Urothelium cell line (cell line): Measurements from ENCODE around the gene CIRBP.
A peak's percentile ranks its signal among the peaks of the same experiment; 100 is the strongest.
"Not testable (repeated sequence)": the region's sequence is repeated elsewhere in the genome, so short reads cannot be mapped to it uniquely, and the experiment has no call there.

ENCODE experiments used
- DNase-seq: peaks from one replicate; pipeline ENCODE4 v3.0.0; 2011; ENCODE audit warnings: low spot score, mixed read lengths
- FAIRE-seq: peaks from 2 replicates; lab custom pipeline; 2011; peaks lifted over from hg19 to GRCh38; lab: Jason Lieb, UNC

CIRBP gene

DNA sequence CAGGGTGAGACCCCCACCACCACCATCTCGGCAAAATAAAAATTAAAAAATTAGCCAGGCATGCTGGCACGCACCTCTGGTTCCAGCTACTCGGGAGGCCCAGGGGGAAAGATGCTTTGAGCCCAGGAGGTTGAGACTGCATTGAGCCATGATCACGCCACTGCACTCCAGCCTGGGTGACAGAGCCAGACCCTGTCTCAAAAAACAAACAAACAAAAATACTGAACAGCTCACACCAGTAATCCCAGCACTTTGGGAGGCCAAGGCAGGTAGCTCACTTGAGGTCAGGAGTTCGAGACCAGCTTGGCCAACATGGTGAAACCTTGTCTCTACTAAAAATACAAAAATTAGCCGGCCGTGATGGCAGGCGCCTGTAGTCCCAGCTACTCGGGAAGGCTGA, 36.2 kb downstream of the CIRBP start:
- DNase-seq, FAIRE-seq: not testable (repeated sequence)

DNA sequence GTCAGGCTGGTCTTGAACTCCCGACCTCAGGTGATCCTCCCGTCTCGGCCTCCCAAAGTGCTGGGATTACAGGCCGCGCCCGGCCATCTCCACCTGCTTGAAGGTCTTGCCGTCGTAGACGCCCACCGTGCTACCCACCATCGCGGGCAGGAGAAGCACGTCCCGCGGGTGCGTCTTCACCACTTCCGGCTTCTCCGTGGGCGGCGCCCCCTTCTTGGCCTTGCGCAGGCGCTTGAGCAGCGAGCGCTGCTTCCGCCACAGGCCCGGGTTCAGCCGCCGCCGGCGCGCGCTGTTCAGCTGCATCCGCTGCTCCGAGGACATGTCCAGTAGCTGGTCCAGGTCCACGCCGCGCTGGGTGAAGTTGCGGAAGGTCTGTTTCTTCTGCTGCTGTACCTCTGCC, 38.2 kb downstream of the CIRBP start:
- no peak for FAIRE-seq
- DNase-seq: no peak

DNA sequence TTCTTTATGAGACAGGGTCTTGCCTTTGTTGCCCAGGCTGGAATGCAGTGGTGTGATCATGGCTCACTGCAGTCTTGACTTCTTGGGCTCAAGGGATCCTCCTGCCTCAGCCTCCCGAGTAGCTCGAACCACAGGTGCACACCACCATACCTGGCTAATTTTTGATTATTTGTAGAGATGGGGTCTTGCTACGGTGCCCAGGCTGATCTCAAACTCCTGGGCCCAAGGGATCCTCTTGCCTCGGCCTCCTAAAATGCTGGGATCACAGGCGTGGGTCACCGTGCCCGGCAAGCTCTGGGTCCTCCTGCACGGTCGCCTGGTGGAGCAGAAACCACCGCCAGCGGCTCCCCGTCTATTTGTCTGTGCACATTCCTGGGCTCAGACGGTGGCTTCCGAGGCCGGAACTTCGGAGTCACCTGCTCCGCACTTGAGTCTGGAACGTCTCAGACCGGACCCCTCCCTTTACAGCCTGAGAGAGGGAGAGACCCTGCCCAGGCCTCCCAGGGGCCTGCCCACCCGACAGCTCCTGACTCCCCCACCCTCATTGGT, 38.7 kb downstream of the CIRBP start:
- FAIRE-seq (no peak), DNase-seq (no peak)

DNA sequence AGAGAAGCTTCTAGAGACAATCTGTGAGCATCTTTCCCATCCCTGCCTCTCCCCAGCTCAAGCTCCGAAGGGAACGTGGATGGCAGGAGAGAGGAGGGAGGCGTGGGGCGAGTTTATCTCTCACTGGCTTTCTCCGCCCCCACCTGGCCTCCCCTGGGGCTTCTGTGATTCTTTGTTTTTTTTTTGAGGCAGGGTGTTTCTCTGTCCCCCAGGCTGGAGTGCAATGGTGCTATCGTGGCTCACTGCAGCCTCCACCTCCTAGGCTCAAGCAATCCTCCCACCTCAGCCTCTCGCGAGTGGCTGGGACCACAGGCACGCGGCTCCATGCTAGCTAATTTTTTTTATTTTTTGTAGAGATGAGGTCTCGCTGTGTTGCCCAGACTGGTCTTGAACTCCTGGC, 39.6 kb downstream of the CIRBP start:
- DNase-seq: no peak
- no peak for FAIRE-seq

DNA sequence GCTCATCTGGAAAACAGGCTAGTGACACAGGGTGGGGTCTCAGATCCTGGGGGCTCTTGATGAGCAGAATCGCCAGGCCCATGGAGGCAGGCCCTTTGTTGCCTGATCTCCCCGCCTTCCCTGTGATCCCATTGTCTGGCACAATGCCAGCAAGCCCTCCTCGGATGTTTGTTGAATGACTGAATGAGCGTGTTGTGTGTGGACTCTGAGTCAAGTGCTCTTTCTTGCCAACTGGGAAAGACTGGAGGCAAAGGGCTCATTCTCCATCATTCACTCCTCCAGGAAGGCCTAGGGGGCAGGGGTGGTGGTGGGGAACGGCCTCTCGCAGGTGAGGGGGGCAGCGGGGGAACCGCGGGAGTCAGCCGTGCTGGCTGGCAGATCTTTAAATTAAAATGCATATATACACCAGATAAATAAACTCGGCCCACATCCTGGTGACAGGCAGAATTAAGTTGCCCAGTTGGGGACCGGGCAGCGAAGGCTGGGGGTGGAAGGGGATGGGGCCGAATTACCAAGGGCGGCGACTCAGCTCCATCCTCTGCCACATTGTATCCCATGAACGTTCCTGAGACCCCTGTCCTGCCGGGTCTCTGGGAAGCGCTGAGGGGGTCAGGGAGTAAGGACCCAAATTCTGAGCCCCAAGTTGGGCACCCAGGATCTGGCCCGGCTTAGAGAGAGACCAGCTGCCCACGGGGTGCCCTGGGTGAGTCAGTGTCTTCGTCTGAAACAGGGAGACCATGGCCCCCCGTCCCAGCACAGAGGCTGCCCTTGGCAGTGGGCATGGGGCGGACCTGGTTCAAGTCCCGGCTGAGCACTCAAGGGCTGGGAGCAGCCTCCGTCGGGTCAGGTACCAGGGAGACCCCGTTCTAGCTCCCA, 41.1 kb downstream of the CIRBP start:
- DNase-seq (no peak), FAIRE-seq (no peak)

DNA sequence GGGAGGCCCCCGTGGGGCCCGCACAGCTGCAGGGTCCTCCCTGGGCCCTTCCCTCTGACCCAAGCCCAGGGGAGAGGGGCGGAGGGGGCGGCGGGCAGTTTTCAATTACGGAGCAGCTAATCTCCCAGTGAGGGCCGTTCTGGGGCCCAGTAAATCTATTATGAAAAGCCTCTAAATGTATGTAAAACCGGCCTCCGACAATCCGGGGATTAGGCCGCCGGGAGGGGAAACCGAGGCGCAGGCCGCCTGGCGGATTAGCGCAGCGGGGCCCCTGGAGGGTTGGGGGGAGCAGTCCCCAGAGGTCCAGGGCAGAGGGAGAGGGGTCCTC, 41.7 kb downstream of the CIRBP start:
- no peak for DNase-seq
- no peak for FAIRE-seq

DNA sequence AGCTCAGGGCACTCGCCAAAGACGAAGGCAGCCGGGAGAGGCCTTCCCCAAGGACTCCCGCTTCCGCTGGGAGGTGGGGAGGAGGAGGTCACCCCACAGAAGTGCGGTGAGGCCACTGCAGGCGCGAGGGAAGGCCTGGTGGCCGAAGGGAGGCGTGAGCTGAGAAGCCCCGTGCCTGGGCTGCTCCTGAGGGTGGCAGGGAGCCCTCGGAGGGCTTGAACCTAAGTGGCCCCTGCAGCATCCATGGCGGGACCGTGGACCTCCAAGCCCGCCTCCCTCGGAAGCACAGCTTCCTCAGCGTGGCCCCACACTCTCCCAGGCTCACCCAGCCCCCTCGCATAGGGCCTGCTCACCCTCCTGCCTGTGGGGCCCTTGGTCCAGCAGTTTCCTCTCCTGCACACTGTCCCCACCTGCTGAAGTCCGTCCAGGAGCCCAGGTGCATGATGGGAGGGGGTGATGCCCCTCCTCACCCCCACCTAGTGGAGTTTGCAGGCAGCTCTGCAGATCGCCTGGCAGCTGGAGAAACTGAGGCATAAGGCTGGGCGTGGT, 42.5 kb downstream of the CIRBP start:
- DNase-seq (no peak), FAIRE-seq (no peak)

DNA sequence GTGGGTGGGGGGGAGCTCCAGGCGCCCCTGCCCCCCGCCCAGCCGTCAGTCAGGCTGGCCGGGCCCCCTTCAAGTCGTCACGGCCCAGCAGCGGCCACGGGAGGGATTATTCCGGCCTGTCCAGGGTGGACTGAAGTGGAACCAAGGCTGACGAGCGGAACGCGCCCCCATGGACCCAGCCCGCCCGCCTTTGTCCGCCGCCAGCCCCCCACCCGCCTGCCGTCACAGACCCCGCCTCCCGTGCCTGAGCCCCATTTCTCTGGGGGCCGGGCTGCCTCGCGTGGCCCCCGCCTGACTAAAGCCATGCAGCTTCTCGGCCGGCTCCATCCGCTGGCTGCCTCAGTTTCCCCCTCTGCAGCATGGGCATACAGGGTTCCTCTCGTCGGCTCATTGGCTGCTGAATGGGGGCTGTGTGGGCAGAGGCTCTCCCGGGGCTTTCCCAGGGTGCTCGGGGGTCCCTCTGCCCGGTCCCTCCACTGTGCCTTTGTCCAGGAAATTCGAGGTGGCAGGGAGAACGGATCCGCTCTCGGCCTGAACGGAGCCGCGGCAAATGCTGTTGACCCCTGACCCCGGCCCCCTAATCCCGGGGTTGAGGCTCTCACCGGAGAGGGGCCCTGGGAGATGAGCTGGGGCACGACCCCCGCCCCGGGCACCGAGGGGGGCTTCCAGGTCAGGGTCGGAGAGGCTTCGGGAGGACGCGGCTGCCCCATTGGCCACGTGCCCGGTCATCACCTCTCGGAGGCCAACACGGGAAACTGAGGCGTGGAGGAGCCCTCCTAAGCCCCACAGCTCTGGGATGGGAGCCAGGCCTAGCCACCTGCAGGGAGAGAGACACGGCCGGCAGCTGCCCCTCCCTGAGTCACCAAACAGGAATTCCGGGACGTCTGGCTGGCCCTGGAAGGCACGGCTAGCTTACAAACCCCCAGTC, 43.9 kb downstream of the CIRBP start:
- no peak for FAIRE-seq

DNA sequence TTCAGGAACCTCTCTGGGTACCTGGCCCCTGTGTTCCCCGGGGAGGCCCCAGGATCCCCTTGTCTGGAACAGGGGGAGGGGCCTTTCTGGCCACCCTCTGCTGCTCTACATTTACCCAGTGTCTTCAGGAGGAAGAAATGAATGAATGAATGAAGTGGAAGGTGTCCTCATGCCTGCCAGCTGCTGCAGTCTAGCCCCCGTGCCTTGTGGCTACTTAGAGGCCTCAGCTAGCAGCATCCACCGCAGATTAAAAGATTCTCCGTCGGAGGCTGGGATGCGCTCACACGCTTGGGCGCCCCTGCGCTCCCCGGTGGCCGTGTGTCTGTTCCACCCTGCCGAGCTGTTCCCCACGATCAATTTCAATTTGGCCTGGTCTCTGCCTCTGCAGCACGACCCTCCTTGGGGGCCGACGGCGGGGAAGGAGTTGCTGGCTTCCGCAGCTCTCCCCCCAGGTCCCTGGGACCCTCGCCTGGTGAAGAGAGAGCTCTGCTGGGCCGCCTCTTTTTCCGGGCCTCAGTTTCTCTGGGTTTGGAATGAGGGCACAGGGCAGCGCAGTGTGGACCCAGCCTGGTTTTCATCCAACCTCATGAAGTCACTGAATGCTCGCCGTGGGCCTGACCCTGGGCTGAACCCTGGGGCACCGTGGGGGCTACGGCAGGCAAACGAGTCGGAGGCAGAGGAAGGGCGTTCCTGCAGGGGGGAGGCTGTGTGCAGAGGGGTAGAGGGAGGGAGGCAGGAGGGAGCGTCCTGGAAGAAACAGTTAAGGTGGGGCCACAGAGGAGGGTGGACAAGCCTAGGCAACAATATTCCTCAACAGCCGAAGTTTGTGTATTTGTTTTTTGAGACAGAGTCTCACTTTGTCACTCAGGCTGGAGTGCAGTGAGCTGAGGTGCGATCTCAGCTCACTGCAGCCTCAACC, 44.8 kb downstream of the CIRBP start:
- DNase-seq (peak; percentile 75), FAIRE-seq (no peak)

More for the DNA sequence above, 43.9 kb downstream of the CIRBP start:
- peak; percentile 88 for DNase-seq

DNA sequence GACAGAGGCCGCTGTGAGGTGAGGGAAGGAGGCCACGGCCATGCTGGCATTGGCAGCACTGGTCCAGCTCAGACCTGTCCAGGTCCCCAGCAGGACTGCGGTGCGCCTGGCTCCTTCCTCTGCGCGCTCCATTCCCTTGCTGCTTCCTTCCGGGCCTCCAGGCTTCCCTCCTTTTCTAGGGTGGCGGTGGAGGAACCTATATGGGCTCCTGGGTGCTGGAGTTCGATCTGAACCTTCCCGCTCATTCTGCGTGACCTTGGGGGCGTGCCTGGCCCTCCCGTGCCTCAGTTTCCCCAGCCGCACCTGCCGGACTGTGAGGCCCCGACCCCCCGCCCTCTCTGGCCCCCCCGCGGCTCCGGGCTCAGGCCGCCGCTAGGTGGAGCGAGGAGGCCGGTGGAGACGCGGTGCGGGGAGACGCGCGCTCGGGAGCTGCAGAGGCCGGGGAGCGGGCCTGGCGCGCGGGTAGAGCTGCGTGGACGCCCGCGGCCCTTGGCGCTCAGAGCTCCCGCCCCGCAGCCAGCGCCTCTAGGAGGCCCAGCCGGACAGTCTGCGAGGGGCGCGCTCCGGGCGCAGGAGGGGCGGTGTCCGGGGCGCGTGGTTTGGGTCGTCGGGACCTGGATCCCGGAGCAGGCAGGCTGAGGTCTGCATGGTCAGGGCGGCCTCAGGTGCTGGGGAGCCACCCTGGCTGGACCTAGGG, 46.5 kb downstream of the CIRBP start:
- DNase-seq (no peak), FAIRE-seq (no peak)

DNA sequence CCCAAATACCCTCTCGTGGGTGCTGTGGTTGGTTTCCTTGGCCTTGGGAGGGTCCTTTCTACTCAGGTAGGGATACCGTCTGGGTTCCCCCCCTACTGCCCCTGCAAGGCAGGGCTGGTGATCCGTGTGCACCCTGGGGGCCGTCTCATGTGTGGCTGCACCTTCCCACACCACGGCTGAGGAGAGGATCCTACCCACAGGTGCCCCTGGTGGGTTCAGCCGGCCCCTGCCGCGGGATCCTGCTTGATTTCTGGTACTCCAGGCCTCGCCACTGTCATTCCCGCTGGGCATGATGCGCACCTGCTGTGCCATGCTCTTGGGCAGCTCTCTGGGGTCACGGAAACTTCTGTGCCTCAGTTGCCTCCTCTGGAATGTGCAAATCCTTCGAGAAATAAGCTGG, 47.3 kb downstream of the CIRBP start:
- no peak for FAIRE-seq

DNA sequence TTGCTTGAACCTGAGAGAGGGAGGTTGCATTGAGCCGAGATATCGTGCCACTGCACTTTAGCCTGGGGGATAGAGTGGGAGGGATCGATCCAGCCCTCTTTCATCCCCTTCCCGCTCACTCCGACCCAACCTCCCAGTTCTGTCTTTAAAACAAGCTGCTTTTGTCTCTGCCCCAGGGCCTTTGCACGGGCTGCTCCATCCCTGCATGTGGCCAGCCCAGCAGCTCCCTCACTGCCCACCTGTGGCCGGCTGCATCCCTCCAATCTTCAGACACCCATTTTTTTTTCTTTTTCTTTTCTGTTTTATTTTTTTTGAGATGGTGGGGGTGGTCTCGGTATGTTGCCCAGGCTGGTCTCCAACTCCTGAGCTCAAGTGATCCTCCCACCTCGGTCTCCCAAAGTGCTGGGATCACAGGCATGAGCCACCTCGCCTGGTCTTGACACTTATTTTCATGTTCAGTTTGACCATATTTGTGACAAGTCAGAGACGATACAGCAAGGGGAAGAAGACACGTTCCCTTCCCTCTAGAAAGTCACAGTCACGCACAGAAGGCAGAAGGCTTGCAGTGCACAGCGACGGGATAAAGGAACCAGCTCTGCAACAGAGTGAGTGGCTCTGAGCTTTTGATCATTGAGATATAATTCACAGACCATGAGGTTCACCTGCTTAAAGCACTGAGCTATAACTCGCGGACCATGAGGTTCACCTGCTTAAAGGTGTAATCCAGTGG, 48.3 kb downstream of the CIRBP start:
- FAIRE-seq: no peak
- DNase-seq: no peak

More for the DNA sequence above, 47.3 kb downstream of the CIRBP start:
- DNase-seq: no peak

DNA sequence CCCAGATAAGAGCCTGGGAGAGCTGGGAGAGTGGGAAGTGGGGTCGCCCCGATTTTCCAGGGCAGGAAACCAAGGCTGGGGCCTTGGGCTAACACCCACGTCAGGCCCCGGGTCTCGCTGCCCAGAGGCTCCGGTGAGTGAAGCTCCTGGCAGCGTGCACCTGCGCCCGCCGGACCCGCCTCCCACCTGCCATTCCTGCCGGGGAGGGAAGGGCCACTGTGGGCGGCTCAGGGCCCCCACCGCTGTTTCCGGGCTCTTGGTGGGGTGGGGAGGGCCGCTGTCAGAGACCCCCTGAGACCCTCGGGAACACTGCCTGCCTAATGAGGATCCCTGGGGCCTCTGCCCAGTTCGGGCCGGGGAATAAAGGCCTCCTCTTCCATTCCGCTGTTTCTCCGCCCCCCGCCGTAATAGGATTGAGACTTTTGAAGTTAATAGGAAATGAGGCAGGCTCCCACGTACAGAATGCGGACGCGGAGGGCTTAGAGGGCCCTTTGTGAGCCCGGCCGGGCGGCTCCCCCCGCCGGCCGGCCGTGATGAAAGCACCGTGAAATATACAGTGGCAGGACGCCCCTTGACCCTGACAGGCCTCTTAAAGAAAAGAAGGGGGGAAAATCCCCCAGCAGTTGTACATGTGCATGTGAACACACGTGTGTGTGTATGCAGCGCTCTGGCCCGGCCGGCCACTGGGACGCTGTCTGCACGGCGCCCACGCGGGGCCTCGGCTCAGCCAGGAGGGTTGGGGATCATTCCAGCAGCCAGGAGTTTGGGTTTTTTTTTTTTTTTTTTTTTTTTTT, 49.7 kb downstream of the CIRBP start:
- DNase-seq: no peak
- FAIRE-seq: no peak

DNA sequence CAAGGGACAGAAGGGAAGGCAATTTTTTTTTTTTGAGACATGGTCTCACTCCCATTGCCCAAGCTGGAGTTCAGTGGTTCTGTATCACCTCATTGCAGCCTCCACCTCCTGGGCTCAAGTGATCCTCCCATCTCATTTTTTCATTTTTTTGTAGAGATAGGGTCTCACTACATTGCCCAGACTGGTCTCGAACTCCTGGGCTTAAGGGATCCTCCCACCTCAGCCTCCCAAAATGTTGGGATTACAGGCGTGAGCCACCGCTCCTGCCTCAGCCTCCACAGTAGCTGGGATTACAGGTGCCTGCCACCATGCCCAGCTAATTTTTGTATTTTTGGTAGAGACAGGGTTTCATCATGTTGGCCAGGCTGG, 51.1 kb downstream of the CIRBP start:
- DNase-seq, FAIRE-seq: not testable (repeated sequence)

DNA sequence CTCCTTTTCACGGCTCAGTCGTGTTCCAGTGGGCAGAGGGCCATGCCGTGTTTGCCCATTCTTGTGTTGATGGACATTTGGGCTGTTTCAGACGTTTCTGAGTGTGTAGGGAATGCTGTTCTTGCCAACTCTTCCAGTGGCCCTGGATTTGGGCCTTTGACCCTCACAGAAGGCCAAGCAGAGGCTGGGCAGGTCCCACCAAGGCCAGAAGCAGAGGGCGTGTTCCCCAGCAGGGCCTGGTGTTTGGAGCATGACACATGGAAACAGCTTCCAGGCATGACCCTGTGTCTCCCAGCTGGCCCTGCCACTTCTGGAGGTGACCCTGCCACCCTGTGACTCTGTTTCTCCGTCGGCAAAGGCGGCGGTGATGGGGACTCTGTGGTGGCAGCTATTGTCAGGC, 52.4 kb downstream of the CIRBP start:
- FAIRE-seq (no peak), DNase-seq (no peak)

DNA sequence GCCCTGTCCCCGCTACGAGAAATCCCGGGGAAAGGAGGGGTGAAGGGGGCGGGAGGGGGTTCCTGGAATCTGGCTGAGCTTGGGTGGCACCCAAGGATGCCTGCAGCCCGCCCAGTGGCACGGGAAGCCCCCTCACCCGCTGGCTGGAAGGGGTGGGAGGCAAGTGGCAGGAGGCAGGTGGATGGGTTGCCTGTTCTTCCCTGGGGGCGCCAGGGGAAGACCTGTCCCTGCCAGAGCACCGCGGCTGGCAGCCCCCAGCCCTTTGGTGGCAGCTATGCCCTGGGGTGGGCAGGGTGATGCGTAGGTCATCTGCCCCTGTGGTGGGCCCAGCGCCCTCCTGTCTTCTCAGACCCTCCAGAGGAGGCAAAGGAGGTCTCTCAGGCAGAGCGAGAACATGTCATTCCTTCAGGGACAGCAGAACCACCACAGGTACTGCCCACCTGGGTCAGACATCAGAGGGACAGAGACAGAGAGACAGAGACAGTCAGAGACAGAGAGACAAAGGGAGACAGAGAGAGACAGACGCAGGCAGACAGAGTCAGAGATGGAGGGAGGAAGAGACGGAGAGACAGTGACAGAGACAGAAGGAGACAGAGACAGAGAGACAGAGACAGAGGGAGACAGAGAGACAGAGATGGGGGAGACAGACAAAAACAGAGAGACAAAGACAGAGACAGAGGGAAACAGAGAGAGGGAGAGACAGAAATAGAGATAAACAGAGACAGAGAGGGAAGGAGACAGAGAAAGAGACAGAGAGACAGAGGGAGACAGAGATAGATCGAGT, 53.3 kb downstream of the CIRBP start:
- DNase-seq (no peak), FAIRE-seq (no peak)

DNA sequence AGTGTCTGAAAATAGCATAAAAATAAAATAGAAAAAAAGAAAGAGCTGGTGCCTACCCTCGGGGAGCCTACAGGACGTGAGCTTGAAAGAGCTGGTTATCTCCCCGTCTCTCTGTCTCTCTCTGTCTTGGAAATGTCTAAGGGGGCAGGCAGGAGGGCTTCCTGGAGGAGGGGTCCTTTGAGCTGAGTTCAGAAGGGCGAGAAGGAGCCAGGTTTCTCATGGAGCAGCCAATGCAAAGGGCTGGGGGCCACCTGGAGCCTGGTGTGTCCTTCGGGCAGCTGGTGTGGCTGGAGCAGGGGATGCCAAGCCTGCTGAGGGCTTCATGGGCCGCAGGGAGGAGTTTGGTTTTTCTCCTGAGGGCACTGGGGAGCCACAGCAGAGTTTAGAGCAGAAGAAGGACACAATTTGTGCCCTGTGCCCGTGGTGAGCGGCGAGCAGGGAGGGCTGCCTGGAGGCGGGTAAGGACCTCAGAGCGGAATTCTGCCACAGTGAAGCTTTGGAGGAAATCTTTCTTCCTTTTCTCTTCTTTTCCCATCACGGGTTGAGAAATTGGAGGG, 55.2 kb downstream of the CIRBP start:
- DNase-seq (no peak), FAIRE-seq (no peak)
